Breast epithelium (tissue), 4 donors: ENCODE results near the gene DCUN1D1. TPM values are rescaled to one million over a fixed set of nuclear protein-coding genes. Genes with fewer than 3 reads are reported as not detected.
A peak's percentile ranks its signal among the peaks of the same experiment; 100 is the strongest.

Source experiments
- DNase-seq, 2 donors: peaks; one replicate each; pipeline ENCODE4 v3.0.0-alpha.2; 2019; ENCODE audit warnings: low spot score in 2 of 2
- H3K27ac ChIP-seq, 2 donors: fragments of 200-600 bp; sonication (generic) in 1 of 2; one replicate each; pipeline ENCODE4 v1.5.1; 2016 to 2019; ENCODE audit warnings: mild to moderate bottlenecking in 1 of 2
- H3K27me3 ChIP-seq, 2 donors: fragments of 200-600 bp; sonication (generic) in 1 of 2; one replicate each; pipeline versions ENCODE4 v1.5.1 to v1.6.0; 2017 to 2019; ENCODE audit warnings: control low read depth in 1 of 2, mild to moderate bottlenecking in 1 of 2
- H3K36me3 ChIP-seq: fragments of 200-600 bp; one replicate; pipeline ENCODE4 v1.5.1; 2019
- H3K4me1 ChIP-seq, 2 donors: fragments of 200-600 bp; sonication (generic); one replicate each; pipeline ENCODE4 v1.5.1; 2016 to 2019; ENCODE audit warnings: control low read depth in 1 of 2
- H3K4me3 ChIP-seq, 3 donors: fragments of 200-600 bp; sonication (generic); 1 replicate in 2 of 3; 2 replicates in 1 of 3; pipeline ENCODE4 v1.5.1; 2016 to 2019; ENCODE audit warnings: mild to moderate bottlenecking in 3 of 3, moderate library complexity in 2 of 3
- H3K9me3 ChIP-seq, 2 donors: fragments of 200-600 bp; sonication (generic) in 1 of 2; one replicate each; pipeline ENCODE4 v1.5.1; 2016 to 2019; ENCODE audit warnings: control low read depth in 1 of 2
- POLR2A ChIP-seq: fragments of 450-650 bp; IDR thresholded peaks from one replicate; pipeline ENCODE4 v1.6.1; 2016; ENCODE audit warnings: antibody characterized with exemption, mild to moderate bottlenecking, moderate library complexity
- POLR2AphosphoS5 ChIP-seq, 3 donors: sonication (generic); formaldehyde crosslinking; IDR thresholded peaks; one replicate each; pipeline ENCODE4 v1.6.1; 2017; ENCODE audit warnings: antibody characterized with exemption in 3 of 3
- intact Hi-C: fragments of 100-400 bp; cut with DNase I; formaldehyde crosslinking; loops from one replicate; pipeline ENCODE4 v1.15.1; 2023; ENCODE audit warnings: low total_unique reads
- total RNA-seq, 3 donors: library from RNA; depleted of rRNA; stranded (reverse); fragments of >200 nt; gene quantifications; one replicate each; pipeline ENCODE4 v1.1.0, GENCODE V29; 2016
- TF ChIP-seq, protein P1 (sequence below), 3 donors: fragments of 450-650 bp; IDR thresholded peaks; one replicate each; pipeline ENCODE4 v1.5.1; 2016 to 2017; ENCODE audit warnings: antibody characterized with exemption in 3 of 3, mild to moderate bottlenecking in 3 of 3, moderate library complexity in 3 of 3

DCUN1D1 gene
- total RNA-seq, 3 donors from 2014 or later, result 24.9 to 55.5 (median 32.1) TPM

DNA sequence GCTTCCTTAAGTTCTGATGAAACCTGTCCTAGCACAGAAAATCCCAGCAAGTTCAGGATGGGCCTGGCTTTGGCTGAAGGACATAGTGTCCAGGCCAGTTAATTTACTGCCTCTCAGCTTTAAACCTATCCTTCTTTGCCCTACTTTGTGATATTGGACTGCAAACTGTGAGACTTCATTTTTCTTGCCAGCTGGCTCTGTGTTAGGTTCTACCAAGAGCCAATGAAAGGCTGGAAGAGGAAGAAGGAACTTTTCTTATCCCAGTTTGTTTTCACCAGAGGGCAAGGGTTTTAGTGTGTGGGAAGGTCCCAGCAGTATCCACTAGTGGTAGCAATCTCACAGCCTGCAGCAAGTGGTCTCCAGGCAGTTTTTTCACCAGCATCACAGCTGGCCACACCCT is 18.2 kb downstream of the DCUN1D1 start:
- intact Hi-C loops, result no loop called here
- no peaks in the 10 kb centered on the region for H3K4me1 ChIP-seq
- no peaks in the 10 kb centered on the region for H3K9me3 ChIP-seq
- peak in 1 of 3 donors; percentile 11 for TF ChIP-seq POLR2AphosphoS5 (IDR thresholded peaks at IDR 0.05)
- TF ChIP-seq, protein P1, sequence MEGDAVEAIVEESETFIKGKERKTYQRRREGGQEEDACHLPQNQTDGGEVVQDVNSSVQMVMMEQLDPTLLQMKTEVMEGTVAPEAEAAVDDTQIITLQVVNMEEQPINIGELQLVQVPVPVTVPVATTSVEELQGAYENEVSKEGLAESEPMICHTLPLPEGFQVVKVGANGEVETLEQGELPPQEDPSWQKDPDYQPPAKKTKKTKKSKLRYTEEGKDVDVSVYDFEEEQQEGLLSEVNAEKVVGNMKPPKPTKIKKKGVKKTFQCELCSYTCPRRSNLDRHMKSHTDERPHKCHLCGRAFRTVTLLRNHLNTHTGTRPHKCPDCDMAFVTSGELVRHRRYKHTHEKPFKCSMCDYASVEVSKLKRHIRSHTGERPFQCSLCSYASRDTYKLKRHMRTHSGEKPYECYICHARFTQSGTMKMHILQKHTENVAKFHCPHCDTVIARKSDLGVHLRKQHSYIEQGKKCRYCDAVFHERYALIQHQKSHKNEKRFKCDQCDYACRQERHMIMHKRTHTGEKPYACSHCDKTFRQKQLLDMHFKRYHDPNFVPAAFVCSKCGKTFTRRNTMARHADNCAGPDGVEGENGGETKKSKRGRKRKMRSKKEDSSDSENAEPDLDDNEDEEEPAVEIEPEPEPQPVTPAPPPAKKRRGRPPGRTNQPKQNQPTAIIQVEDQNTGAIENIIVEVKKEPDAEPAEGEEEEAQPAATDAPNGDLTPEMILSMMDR (IDR thresholded peaks at IDR 0.05), result no peak
- no peak for TF ChIP-seq POLR2A
- H3K27ac ChIP-seq, result peak overlapping the region in 1 of 2 donors; percentile 42
- no peak overlapping the region for H3K4me3 ChIP-seq
- H3K27me3 ChIP-seq, result no peaks in the 10 kb centered on the region
- no peaks in the 10 kb centered on the region for H3K36me3 ChIP-seq
- no peak for DNase-seq

DNA sequence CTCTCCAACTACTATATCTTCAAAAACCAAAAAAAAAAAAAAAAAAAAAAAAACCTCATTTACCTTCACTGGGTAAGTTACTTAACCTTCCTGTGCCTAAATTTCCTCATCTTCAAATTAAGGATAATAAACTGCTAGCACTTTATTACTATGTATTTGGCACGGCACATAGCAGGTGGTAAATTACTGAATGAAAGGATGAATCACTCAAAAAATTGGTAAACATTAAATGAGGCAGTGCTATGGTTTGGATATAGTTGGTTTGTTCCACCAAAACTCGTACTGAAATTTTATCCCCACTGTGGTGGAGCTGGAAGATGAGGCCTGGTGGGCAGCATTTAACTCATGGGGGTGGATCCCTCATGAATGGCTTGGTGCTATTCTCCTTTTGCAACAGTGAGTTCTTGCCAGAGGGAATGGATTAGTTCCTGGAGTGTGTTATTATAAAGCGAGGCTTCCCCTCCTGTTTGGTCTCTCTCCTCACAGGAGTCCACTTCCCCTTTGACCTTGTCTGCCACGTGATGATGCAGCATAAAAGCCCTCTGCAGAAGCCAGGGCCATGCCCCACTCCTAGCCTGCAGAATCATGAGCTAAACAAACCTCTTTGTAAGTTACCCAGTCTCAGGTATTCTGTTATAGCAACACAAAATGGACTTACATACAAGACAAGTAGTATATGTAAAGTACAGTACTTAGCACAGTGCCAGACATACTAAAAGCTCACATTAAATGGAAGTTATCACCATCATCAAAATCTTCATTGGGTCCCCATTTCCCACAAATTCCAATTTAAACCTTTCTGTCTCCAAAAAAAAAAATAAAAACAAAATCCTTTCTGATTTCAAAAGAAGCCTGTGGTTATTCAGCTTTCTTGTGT is 20.6 kb downstream of the DCUN1D1 start:
- intact Hi-C loops, result no loop called here

DNA sequence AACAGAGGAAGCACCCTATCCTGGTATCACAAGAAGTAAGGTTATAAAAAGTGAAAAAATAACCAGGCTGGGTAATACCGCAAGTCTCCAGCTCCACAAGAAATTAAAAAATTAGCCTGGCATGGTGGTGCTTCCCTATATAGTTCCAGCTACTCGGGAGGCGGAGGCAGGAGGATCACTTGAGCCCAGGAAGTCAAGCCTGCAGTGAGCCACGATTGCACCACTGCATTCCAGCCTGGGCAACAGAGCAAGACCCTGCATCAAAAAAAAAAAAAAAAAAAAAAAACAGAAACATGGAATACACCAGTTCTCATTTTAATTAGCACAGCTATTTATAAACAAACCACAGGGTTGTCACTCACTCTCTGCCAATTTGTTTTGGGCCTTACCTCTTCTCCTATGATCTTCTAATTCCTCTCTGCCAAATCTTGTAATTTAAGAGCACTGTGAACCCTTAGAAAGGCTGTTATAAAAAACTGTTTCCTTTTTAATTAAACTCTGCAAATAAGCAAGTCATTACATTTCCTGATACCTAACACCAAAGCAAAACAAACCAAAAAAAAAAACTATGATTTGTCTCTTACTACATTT is 22.6 kb downstream of the DCUN1D1 start:
- intact Hi-C loops, result no loop called here
- no peak overlapping the region for H3K27ac ChIP-seq
- H3K36me3 ChIP-seq, result no peaks in the 10 kb centered on the region
- H3K9me3 ChIP-seq, result no peaks in the 10 kb centered on the region
- DNase-seq, result no peak
- H3K4me1 ChIP-seq, result no peaks in the 10 kb centered on the region
- H3K4me3 ChIP-seq, result no peak overlapping the region
- H3K27me3 ChIP-seq, result no peaks in the 10 kb centered on the region
- TF ChIP-seq POLR2A (no peak), POLR2AphosphoS5 (IDR thresholded peaks at IDR 0.05) (no peak)
- TF ChIP-seq, protein P1 (IDR thresholded peaks at IDR 0.05), result no peak

More for the DNA sequence above, 20.6 kb downstream of the DCUN1D1 start:
- TF ChIP-seq POLR2A (no peak), POLR2AphosphoS5 (IDR thresholded peaks at IDR 0.05) (no peak)
- TF ChIP-seq, protein P1 (IDR thresholded peaks at IDR 0.05), result no peak
- H3K27me3 ChIP-seq, result no peaks in the 10 kb centered on the region
- H3K4me1 ChIP-seq, result no peaks in the 10 kb centered on the region
- H3K36me3 ChIP-seq, result no peaks in the 10 kb centered on the region
- no peak overlapping the region for H3K4me3 ChIP-seq
- no peaks in the 10 kb centered on the region for H3K9me3 ChIP-seq
- no peak overlapping the region for H3K27ac ChIP-seq
- no peak for DNase-seq

DNA sequence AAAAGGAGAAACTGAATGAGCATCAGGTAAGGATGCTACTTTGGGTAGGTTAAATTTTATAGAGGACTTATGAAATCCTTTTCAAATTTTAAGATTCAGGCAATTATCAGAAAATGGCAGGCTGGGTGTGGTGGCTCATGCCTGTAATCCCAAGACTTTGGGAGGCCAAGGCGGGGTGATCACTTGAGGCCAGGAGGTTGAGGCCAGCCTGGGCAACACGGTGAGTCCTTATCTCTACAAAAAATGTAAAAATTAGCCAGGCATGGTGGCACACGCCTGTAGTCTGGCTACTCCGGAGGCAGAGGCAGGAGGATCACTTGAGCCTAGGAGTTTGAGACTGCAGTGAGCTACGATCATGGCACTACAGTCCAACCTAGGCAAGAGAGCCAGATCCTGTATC is 23.1 kb downstream of the DCUN1D1 start:
- Histone ChIP-seq H3K4me3 (no peak overlapping the region), H3K27ac (no peak overlapping the region), H3K4me1 (no peaks in the 10 kb centered on the region), H3K36me3 (no peaks in the 10 kb centered on the region), H3K9me3 (no peaks in the 10 kb centered on the region), H3K27me3 (no peaks in the 10 kb centered on the region)
- no peak for DNase-seq
- TF ChIP-seq POLR2A, result no peak
- TF ChIP-seq POLR2AphosphoS5 (IDR thresholded peaks at IDR 0.05), result no peak
- TF ChIP-seq, protein P1 (IDR thresholded peaks at IDR 0.05), result no peak
- intact Hi-C loops, result no loop called here
